GM19324 (cell line): Measurements from ENCODE around the gene ADPRH.
A peak's percentile ranks its signal among the peaks of the same experiment; 100 is the strongest.
"Not testable (repeated sequence)": the region's sequence is repeated elsewhere in the genome, so short reads cannot be mapped to it uniquely, and the experiment has no call there.

Experiments used
- ATAC-seq: cut with Tn5 transposase; IDR thresholded peaks from one replicate; pipeline ENCODE4 v1.9.1; 2021; ENCODE audit warnings: mild to moderate bottlenecking, moderate library complexity; ENCODE audit not compliant: unreplicated experiment, low FRiP score

Gene ADPRH

GRCh38 chr3:119558626-119559317 lies 20.5 kb upstream of the ADPRH start:
- no peak for ATAC-seq

GRCh38 chr3:119559441-119559963 lies 19.8 kb upstream of the ADPRH start, which contains the start of gene CD80:
CD80 (minus strand) TSS chr3:119559614; CDS start chr3:119557728, 1,886 bp downstream.
- peak; percentile 68 for ATAC-seq

- ATAC-seq: peak; percentile 4
Measured at GRCh38 chr3:119560160-119560559, 19.1 kb upstream of the ADPRH start.

GRCh38 chr3:119562307-119562961 lies 16.9 kb upstream of the ADPRH start:
- peak; percentile 75 for ATAC-seq

GRCh38 chr3:119563334-119563733 lies 16.0 kb upstream of the ADPRH start:
- not testable (repeated sequence) for ATAC-seq

GRCh38 chr3:119569156-119569555 lies 10.1 kb upstream of the ADPRH start:
- no peak for ATAC-seq

- ATAC-seq: no peak
Measured at GRCh38 chr3:119570229-119570628, 9.1 kb upstream of the ADPRH start.

- no peak for ATAC-seq
Measured at GRCh38 chr3:119571230-119571629, 8.1 kb upstream of the ADPRH start.

- ATAC-seq: no peak
Measured at GRCh38 chr3:119571688-119572087, 7.6 kb upstream of the ADPRH start.

GRCh38 chr3:119575507-119575906 lies 3.8 kb upstream of the ADPRH start:
- ATAC-seq: no peak

GRCh38 chr3:119580067-119580760 lies 922 bp downstream of the ADPRH start:
- peak; percentile 81 for ATAC-seq

- no peak for ATAC-seq
Measured at GRCh38 chr3:119582178-119582577, 2.9 kb downstream of the ADPRH start.

- ATAC-seq: no peak
Measured at GRCh38 chr3:119585208-119585607, 5.9 kb downstream of the ADPRH start.

GRCh38 chr3:119585856-119586570 lies 6.7 kb downstream of the ADPRH start:
- no peak for ATAC-seq

- no peak for ATAC-seq
Measured at GRCh38 chr3:119586733-119587172, 7.5 kb downstream of the ADPRH start.

GRCh38 chr3:119588112-119588511 lies 8.8 kb downstream of the ADPRH start:
- no peak for ATAC-seq

GRCh38 chr3:119589102-119589773 lies 9.9 kb downstream of the ADPRH start:
- no peak for ATAC-seq

GRCh38 chr3:119590706-119591105 lies 11.4 kb downstream of the ADPRH start:
- no peak for ATAC-seq

GRCh38 chr3:119592861-119593260 lies 13.6 kb downstream of the ADPRH start:
- no peak for ATAC-seq

- ATAC-seq: no peak
Measured at GRCh38 chr3:119594066-119594465, 14.8 kb downstream of the ADPRH start.
